ENCODE data around the gene NRP1. TPM values are rescaled to one million over a fixed set of nuclear protein-coding genes. Genes with fewer than 3 reads are reported as not detected.

NRP1 gene
- total RNA-seq, 1 donor from 2014 or later = 208 TPM

- H3K27ac Mint-ChIP-seq (ENCODE audit: unreplicated experiment) = peak overlapping the region; percentile 77
- no peaks in the 10 kb centered on the region for H3K27me3 Mint-ChIP-seq (ENCODE audit: unreplicated experiment)
- DNase-seq (ENCODE audit: extremely low spot score, unreplicated experiment) = no peak
- no peak overlapping the region for H3K4me3 Mint-ChIP-seq (ENCODE audit: unreplicated experiment)
- H3K9me3 Mint-ChIP-seq (ENCODE audit: unreplicated experiment) = peaks cover 4% of the 10 kb centered on the region
- H3K36me3 Mint-ChIP-seq (ENCODE audit: unreplicated experiment) = peaks cover 85% of the 10 kb centered on the region
- H3K4me1 Mint-ChIP-seq (ENCODE audit: unreplicated experiment) = peaks cover 75% of the 10 kb centered on the region
- TF ChIP-seq CTCF (IDR thresholded peaks at IDR 0.05) = no peak
These were observed 85.3 kb downstream of the NRP1 start for GRCh38 chr10:33249137-33249536.

- H3K9me3 Mint-ChIP-seq (ENCODE audit: unreplicated experiment) = peaks cover 4% of the 10 kb centered on the region
- no peak for TF ChIP-seq CTCF (IDR thresholded peaks at IDR 0.05)
- H3K4me3 Mint-ChIP-seq (ENCODE audit: unreplicated experiment) = no peak overlapping the region
- H3K36me3 Mint-ChIP-seq (ENCODE audit: unreplicated experiment) = peaks cover 84% of the 10 kb centered on the region
- DNase-seq (ENCODE audit: extremely low spot score, unreplicated experiment) = no peak
- H3K27me3 Mint-ChIP-seq (ENCODE audit: unreplicated experiment) = no peaks in the 10 kb centered on the region
- peaks cover 74% of the 10 kb centered on the region for H3K4me1 Mint-ChIP-seq (ENCODE audit: unreplicated experiment)
- peak overlapping the region; percentile 77 for H3K27ac Mint-ChIP-seq (ENCODE audit: unreplicated experiment)
These were observed 85.8 kb downstream of the NRP1 start for GRCh38 chr10:33248638-33249037.

- Mint-ChIP-seq H3K9me3 (ENCODE audit: unreplicated experiment) (peaks cover 4% of the 10 kb centered on the region), H3K36me3 (ENCODE audit: unreplicated experiment) (peaks cover 75% of the 10 kb centered on the region), H3K27me3 (ENCODE audit: unreplicated experiment) (no peaks in the 10 kb centered on the region), H3K4me1 (ENCODE audit: unreplicated experiment) (peaks cover 69% of the 10 kb centered on the region), H3K27ac (ENCODE audit: unreplicated experiment) (no peak overlapping the region), H3K4me3 (ENCODE audit: unreplicated experiment) (no peak overlapping the region)
- no peak for DNase-seq (ENCODE audit: extremely low spot score, unreplicated experiment)
- no peak for TF ChIP-seq CTCF (IDR thresholded peaks at IDR 0.05)
These were observed 87.1 kb downstream of the NRP1 start for GRCh38 chr10:33247221-33247922.

GRCh38 chr10:33245343-33245742, 89.1 kb downstream of the NRP1 start:
- Mint-ChIP-seq H3K27me3 (ENCODE audit: unreplicated experiment) (no peaks in the 10 kb centered on the region), H3K4me1 (ENCODE audit: unreplicated experiment) (peaks cover 69% of the 10 kb centered on the region), H3K27ac (ENCODE audit: unreplicated experiment) (no peak overlapping the region), H3K36me3 (ENCODE audit: unreplicated experiment) (peaks cover 60% of the 10 kb centered on the region), H3K4me3 (ENCODE audit: unreplicated experiment) (no peak overlapping the region), H3K9me3 (ENCODE audit: unreplicated experiment) (peaks cover 4% of the 10 kb centered on the region)
- DNase-seq (ENCODE audit: extremely low spot score, unreplicated experiment) = no peak
- TF ChIP-seq CTCF (IDR thresholded peaks at IDR 0.05) = no peak

GRCh38 chr10:33244354-33244967, 90.0 kb downstream of the NRP1 start:
- TF ChIP-seq CTCF (IDR thresholded peaks at IDR 0.05) = no peak
- Mint-ChIP-seq H3K27me3 (ENCODE audit: unreplicated experiment) (no peaks in the 10 kb centered on the region), H3K27ac (ENCODE audit: unreplicated experiment) (peak overlapping the region; percentile 13), H3K4me3 (ENCODE audit: unreplicated experiment) (no peak overlapping the region), H3K36me3 (ENCODE audit: unreplicated experiment) (peaks cover 58% of the 10 kb centered on the region), H3K4me1 (ENCODE audit: unreplicated experiment) (peaks cover 70% of the 10 kb centered on the region), H3K9me3 (ENCODE audit: unreplicated experiment) (peaks cover 4% of the 10 kb centered on the region)
- DNase-seq (ENCODE audit: extremely low spot score, unreplicated experiment) = no peak

Measured in osteocyte (in vitro differentiated cells).